Endothelial cell (in vitro differentiated cells): ENCODE measurements around the gene TRAP1. TPM values are rescaled to one million over a fixed set of nuclear protein-coding genes. Genes with fewer than 3 reads are reported as not detected.
A peak's percentile ranks its signal among the peaks of the same experiment; 100 is the strongest.

ENCODE experiments used
- DNase-seq: peaks from one replicate; pipeline ENCODE4 v3.0.0; 2021; ENCODE audit warnings: low spot score
- H3K27ac Mint-ChIP-seq: one replicate; pipeline ENCODE4 v1.8.0; 2021; ENCODE audit warnings: mixed read lengths, inconsistent platforms; ENCODE audit not compliant: unreplicated experiment
- H3K27me3 Mint-ChIP-seq: one replicate; pipeline ENCODE4 v1.8.0; 2021; ENCODE audit warnings: mild to moderate bottlenecking, moderate library complexity, mixed read lengths, inconsistent platforms; ENCODE audit not compliant: unreplicated experiment
- H3K36me3 Mint-ChIP-seq: one replicate; pipeline ENCODE4 v1.8.0; 2021; ENCODE audit warnings: mild to moderate bottlenecking, low read depth, mixed read lengths, inconsistent platforms; ENCODE audit not compliant: unreplicated experiment
- H3K4me1 Mint-ChIP-seq: one replicate; pipeline ENCODE4 v1.8.0; 2021; ENCODE audit warnings: mild to moderate bottlenecking, mixed read lengths, inconsistent platforms; ENCODE audit not compliant: unreplicated experiment
- H3K4me3 Mint-ChIP-seq: one replicate; pipeline ENCODE4 v1.8.0; 2021; ENCODE audit warnings: mild to moderate bottlenecking, mixed read lengths, inconsistent platforms; ENCODE audit not compliant: unreplicated experiment
- H3K9me3 Mint-ChIP-seq: one replicate; pipeline ENCODE4 v1.8.0; 2021; ENCODE audit warnings: mixed read lengths, inconsistent platforms; ENCODE audit not compliant: unreplicated experiment
- total RNA-seq: library from RNA; stranded (reverse); fragmentation: NEBNext Ultra II Directional; extraction: Animal tissue kit (Norgen Biotek cat#: 25700); gene quantifications from one replicate; pipeline ENCODE4 v1.2.1, GENCODE V29; 2021; ENCODE audit not compliant: unreplicated experiment
- TF ChIP-seq, protein P1 (sequence below): fragments of 200-600 bp; sonication (generic); IDR thresholded peaks from one replicate; pipeline ENCODE4 v1.5.0; 2021; ENCODE audit warnings: antibody characterized with exemption; ENCODE audit not compliant: unreplicated experiment

The TRAP1 gene
- total RNA-seq, 1 donor from 2014 or later, result 104 TPM

DNA sequence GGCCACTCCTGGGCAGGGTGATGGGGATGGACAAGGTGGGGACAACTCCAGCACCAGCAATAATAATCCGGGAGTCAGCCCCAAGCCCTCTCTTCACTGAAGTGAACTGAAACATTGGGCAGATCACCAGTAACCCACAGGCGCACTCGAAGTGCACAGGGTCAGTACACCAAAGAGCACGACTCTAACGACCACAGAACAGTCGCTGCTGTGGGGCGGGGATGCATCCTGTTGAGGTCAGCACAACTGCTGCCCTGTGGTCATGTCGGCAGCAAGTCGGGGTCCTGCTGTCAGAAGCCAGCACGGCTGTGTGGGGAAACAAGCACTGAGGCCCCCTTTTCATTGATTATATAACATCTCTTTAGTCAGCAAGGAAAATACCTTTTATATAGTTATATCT, 48.2 kb downstream of the TRAP1 start:
- Mint-ChIP-seq H3K27ac (no peak overlapping the region), H3K4me1 (peaks cover 6% of the 10 kb centered on the region), H3K9me3 (no peaks in the 10 kb centered on the region), H3K27me3 (peaks cover 12% of the 10 kb centered on the region), H3K4me3 (no peak overlapping the region), H3K36me3 (peaks cover 23% of the 10 kb centered on the region)
- TF ChIP-seq, protein P1, sequence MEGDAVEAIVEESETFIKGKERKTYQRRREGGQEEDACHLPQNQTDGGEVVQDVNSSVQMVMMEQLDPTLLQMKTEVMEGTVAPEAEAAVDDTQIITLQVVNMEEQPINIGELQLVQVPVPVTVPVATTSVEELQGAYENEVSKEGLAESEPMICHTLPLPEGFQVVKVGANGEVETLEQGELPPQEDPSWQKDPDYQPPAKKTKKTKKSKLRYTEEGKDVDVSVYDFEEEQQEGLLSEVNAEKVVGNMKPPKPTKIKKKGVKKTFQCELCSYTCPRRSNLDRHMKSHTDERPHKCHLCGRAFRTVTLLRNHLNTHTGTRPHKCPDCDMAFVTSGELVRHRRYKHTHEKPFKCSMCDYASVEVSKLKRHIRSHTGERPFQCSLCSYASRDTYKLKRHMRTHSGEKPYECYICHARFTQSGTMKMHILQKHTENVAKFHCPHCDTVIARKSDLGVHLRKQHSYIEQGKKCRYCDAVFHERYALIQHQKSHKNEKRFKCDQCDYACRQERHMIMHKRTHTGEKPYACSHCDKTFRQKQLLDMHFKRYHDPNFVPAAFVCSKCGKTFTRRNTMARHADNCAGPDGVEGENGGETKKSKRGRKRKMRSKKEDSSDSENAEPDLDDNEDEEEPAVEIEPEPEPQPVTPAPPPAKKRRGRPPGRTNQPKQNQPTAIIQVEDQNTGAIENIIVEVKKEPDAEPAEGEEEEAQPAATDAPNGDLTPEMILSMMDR, result no peak
- no peak for DNase-seq

DNA sequence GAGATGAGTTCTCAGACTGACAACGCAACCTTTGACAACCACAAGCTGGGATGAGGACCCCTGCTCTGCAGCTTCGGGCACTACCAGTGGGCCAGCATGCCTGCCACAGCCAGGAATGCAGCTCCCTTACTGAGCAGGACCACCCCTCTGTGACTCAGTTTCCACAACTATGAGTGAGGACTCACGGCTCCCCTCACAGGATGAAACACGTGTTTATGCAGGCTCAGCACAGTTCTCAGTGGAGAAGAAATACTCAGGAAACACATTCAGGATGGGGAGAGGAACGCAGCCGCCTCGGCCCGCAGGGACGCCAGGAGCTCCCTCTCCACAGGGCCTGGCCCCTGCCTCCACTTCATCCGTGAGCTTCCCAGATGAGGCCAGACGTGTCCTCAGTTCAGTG, 48.7 kb downstream of the TRAP1 start:
- TF ChIP-seq, protein P1, result no peak
- H3K4me3 Mint-ChIP-seq, result no peak overlapping the region
- peaks cover 12% of the 10 kb centered on the region for H3K27me3 Mint-ChIP-seq
- peaks cover 20% of the 10 kb centered on the region for H3K36me3 Mint-ChIP-seq
- DNase-seq, result no peak
- H3K4me1 Mint-ChIP-seq, result peaks cover 6% of the 10 kb centered on the region
- H3K9me3 Mint-ChIP-seq, result no peaks in the 10 kb centered on the region
- peak overlapping the region; percentile 13 for H3K27ac Mint-ChIP-seq

DNA sequence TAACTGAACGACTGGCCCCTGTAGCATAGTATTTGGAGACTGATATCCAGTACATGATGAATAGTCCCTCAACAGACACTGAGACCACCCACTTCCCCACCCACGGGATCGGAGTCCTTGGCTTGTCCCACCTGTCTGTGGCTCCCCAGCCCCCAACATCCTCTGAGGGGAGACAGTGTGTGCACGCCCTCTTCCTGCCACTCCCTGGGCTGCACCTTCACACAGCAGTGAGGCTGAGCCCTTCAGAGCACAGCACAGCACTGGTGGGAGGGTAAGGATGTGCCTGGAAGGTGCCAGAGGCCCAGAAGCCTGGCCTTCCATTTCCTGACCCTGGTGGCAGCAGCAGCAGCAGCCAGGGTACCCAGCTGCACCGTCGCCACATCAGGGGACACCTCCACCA, 51.8 kb downstream of the TRAP1 start:
- Mint-ChIP-seq H3K27me3 (peaks cover 8% of the 10 kb centered on the region), H3K4me1 (no peaks in the 10 kb centered on the region), H3K9me3 (no peaks in the 10 kb centered on the region), H3K36me3 (peaks cover 29% of the 10 kb centered on the region), H3K4me3 (peak overlapping the region; percentile 19), H3K27ac (no peak overlapping the region)
- no peak for DNase-seq
- TF ChIP-seq, protein P1, result no peak

DNA sequence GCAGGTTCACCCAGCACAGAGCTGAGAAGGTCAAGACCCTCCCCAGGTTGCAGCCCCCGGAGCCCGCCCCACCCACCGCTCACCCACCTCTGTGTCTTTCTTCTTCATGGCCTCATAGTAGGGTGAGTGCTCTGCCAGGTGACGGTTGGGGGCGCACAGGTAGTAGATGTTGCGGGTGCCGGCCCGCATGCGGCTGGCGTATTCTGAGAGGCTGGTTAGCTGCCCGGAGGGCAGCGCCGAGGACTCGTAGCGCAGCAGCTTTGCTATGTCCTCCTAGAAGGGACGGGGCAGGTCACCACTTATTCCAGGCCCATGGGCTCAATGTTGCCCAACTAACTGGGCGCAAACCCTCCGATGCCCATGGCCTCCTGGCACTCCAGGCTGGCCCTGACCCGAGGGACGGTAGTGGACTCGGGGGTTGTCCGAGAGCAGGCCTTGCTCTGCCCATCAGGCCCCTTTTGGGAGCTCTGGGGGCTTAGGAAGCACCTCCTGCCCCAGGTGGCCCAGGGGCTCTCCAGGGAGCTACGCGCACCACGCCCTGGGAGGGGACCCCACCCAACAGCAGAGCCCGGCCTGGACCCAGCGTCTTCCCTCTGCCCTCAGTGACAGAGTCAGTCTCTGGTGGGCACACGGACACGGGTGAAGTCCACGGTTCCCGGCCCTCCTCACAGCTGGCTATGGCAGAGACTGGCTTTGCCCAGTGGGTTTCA, 53.0 kb downstream of the TRAP1 start:
- DNase-seq, result no peak
- Mint-ChIP-seq H3K9me3 (no peaks in the 10 kb centered on the region), H3K27ac (no peak overlapping the region), H3K27me3 (peaks cover 7% of the 10 kb centered on the region), H3K36me3 (peaks cover 37% of the 10 kb centered on the region), H3K4me3 (no peak overlapping the region), H3K4me1 (no peaks in the 10 kb centered on the region)
- TF ChIP-seq, protein P1, result no peak

DNA sequence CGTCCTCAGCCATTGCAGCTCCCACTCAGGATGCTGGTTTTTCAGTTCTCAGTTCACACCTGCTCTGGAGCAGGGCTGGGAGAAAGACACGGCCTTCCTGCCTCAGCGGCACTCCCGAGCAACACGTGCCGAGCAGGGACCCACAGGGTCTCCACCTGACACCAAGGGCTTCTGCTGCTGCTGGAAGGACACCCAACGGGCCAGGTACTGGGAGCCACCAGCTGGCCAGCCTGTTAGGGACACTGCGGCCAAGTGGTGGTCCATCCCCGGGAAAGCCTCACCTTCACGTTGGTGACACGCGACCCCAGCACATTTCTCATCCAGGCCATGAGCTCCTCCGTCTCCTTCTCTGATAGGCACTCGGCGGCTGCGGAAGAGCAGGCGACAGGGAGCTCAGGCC, 54.7 kb downstream of the TRAP1 start:
- no peaks in the 10 kb centered on the region for H3K9me3 Mint-ChIP-seq
- H3K4me1 Mint-ChIP-seq, result no peaks in the 10 kb centered on the region
- DNase-seq, result no peak
- H3K27me3 Mint-ChIP-seq, result peaks cover 7% of the 10 kb centered on the region
- TF ChIP-seq, protein P1, result no peak
- no peak overlapping the region for H3K4me3 Mint-ChIP-seq
- H3K36me3 Mint-ChIP-seq, result peaks cover 40% of the 10 kb centered on the region
- no peak overlapping the region for H3K27ac Mint-ChIP-seq
